ENCODE results near the gene STX8. TPM values are rescaled to one million over a fixed set of nuclear protein-coding genes. Genes with fewer than 3 reads are reported as not detected.

The STX8 gene, protein sequence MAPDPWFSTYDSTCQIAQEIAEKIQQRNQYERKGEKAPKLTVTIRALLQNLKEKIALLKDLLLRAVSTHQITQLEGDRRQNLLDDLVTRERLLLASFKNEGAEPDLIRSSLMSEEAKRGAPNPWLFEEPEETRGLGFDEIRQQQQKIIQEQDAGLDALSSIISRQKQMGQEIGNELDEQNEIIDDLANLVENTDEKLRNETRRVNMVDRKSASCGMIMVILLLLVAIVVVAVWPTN
- 67.5 and 74.6 TPM in 2 replicates for total RNA-seq

DNA sequence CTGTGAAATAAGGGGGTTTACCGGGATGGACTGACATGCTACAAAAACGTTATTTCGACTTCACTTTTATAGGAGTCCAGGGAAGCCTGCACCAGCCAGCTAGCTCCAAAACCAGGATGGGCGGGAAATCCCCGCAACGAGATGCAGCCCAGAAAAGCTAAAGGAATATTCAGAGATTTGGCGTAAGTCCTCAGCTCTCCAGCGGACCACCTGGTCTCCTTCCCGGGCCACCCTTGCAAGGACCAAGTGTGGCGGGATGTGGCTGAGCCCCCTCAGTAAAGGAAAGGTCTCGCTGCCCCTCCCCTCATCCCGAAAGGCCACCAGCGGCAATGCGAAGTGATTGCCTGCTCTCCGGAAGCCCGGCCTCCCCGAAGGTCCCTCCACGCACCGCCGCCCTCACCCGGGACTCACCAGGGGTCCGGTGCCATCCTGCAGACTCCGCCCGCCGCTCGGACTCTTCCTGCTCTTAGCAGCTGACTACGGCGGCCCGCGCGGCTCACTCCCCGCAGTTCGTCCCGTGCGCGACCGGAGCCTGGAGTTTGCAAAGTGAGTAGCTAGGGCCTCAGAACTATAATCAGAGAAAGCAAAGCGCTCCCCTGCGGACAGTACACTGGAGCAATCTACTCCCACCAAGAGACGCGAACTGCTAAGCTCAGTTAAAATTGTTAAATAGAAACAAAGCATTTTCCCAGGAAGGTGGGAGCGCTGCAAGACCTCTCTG lies at the start of gene STX8:
Gene STX8 (minus strand): TSS at position 440 of the 721 bp plus-strand sequence. CDS start 12 bp downstream, at position 428.

DNA sequence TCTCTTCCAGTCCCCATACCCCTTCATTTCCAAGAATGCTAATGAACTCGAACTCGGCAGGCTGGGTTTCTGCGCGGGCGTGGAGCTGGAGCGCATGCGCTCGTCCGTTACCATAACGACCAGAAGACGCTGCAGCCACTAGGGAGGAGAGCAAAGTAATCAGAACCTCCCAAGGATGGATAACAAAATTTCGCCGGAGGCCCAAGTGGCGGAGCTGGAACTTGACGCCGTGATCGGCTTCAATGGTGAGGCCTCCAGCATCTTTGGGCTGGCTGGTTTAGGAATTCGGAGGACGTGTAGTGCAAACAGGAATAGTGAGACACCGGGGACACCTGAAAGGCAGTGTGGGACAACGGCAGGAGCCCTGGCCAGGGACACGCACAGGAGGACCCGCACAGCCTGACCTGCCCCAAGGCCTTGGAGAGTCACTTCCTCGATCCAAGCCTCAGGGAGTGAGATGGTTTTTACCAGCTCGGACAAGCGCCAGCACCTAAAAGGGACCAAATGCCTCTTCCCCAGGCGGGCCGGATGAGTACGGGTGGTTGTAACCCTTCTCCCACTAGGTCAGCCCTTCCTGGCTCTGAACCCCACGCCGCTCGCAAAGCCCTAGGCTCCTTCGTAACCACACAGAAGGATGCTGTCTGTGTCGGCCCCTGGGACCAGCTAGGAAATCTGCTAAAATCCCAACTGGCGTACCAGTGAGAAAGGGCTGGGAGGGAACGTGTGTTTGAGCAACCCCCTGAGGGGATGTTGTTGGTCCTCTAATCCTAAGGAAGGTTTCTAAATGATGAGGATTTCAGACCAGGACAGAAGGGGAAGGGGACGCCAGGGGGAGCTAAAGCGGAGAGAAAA lies 1.1 kb upstream of the STX8 start, which contains the start of gene CFAP52:
Gene CFAP52 (plus strand): TSS at position 122 of the 852 bp plus-strand sequence. CDS start 54 bp downstream, at position 176.

Small RNAs within 50 kb of the gene (small RNA-seq; reads per million reads assigned to genes)
- not detected for gene AC005695.3

Other genes starting within 250 kb of the STX8 start
- gene CFAP52, start 822 bp upstream of the STX8 start, total RNA-seq, result under 0.01 TPM in 1 of 2 replicates, not detected in the other
- 0.79 and 2.3 TPM in 2 replicates for gene USP43, start 69.7 kb upstream of the STX8 start, total RNA-seq
- gene DHRS7C, start 215.8 kb upstream of the STX8 start, total RNA-seq, result not detected in 2 replicates
- gene GSG1L2, start 246.3 kb upstream of the STX8 start, total RNA-seq, result not detected in 2 replicates